ENCODE measurements around the gene TOMM70.

TOMM70 gene

GRCh38 chr3:100374521-100374920 is 26.4 kb downstream of the TOMM70 start:
- no peak overlapping the region for H3K9ac ChIP-seq (ENCODE audit: low read length)
- no peaks in the 10 kb centered on the region for H3F3A ChIP-seq (ENCODE audit: insufficient read depth, low read length)
- peaks cover 89% of the 10 kb centered on the region for H3K36me3 ChIP-seq (ENCODE audit: insufficient read depth, low read length)
- H3K27me3 ChIP-seq (ENCODE audit: insufficient read depth, low read length): no peaks in the 10 kb centered on the region
- H4K20me1 ChIP-seq (ENCODE audit: insufficient read depth, low read length): no peaks in the 10 kb centered on the region
- no peaks in the 10 kb centered on the region for H3K9me3 ChIP-seq (ENCODE audit: low read length)
- no peak overlapping the region for H3K4me3 ChIP-seq (ENCODE audit: low read depth, low read length, poor library complexity, severe bottlenecking)
- no peaks in the 10 kb centered on the region for H3K79me2 ChIP-seq (ENCODE audit: insufficient read depth, low read length)
- no peaks in the 10 kb centered on the region for H3K9me2 ChIP-seq (ENCODE audit: low read depth, low read length)
- H3K27ac ChIP-seq (ENCODE audit: low read depth, low read length, poor library complexity, severe bottlenecking): no peak overlapping the region
- H2AFZ ChIP-seq (ENCODE audit: low read length): no peak overlapping the region
- no peak overlapping the region for H3K4me2 ChIP-seq (ENCODE audit: low read length)
- H3K4me1 ChIP-seq (ENCODE audit: insufficient read depth, low read length, severe bottlenecking): no peaks in the 10 kb centered on the region
- TF ChIP-seq CTCF (IDR thresholded peaks at IDR 0.05; ENCODE audit: low read length) (no peak), EZH2 (IDR thresholded peaks at IDR 0.05; ENCODE audit: borderline replicate concordance, low read length) (no peak)

- H3K27ac ChIP-seq (ENCODE audit: low read depth, low read length, poor library complexity, severe bottlenecking): no peak overlapping the region
- H3K4me3 ChIP-seq (ENCODE audit: low read depth, low read length, poor library complexity, severe bottlenecking): no peak overlapping the region
- TF ChIP-seq CTCF (IDR thresholded peaks at IDR 0.05; ENCODE audit: low read length) (no peak), EZH2 (IDR thresholded peaks at IDR 0.05; ENCODE audit: borderline replicate concordance, low read length) (no peak)
- no peaks in the 10 kb centered on the region for H3K27me3 ChIP-seq (ENCODE audit: insufficient read depth, low read length)
- peaks cover 89% of the 10 kb centered on the region for H3K36me3 ChIP-seq (ENCODE audit: insufficient read depth, low read length)
- no peak overlapping the region for H2AFZ ChIP-seq (ENCODE audit: low read length)
- no peak overlapping the region for H3K4me2 ChIP-seq (ENCODE audit: low read length)
- no peaks in the 10 kb centered on the region for H3K9me3 ChIP-seq (ENCODE audit: low read length)
- H4K20me1 ChIP-seq (ENCODE audit: insufficient read depth, low read length): no peaks in the 10 kb centered on the region
- no peaks in the 10 kb centered on the region for H3K9me2 ChIP-seq (ENCODE audit: low read depth, low read length)
- 0 out of 2 replicates have a peak, but pooled peaks cover 3% of the 10 kb centered on the region for H3F3A ChIP-seq (ENCODE audit: insufficient read depth, low read length)
- no peaks in the 10 kb centered on the region for H3K79me2 ChIP-seq (ENCODE audit: insufficient read depth, low read length)
- no peak overlapping the region for H3K9ac ChIP-seq (ENCODE audit: low read length)
- H3K4me1 ChIP-seq (ENCODE audit: insufficient read depth, low read length, severe bottlenecking): no peaks in the 10 kb centered on the region
These were observed 30.1 kb downstream of the TOMM70 start for GRCh38 chr3:100370756-100371155.

- no peaks in the 10 kb centered on the region for H3K9me3 ChIP-seq (ENCODE audit: low read length)
- peaks cover 3% of the 10 kb centered on the region; the same call in 1 of the 2 replicates for H3F3A ChIP-seq (ENCODE audit: insufficient read depth, low read length)
- no peak overlapping the region for H3K4me2 ChIP-seq (ENCODE audit: low read length)
- H3K4me1 ChIP-seq (ENCODE audit: insufficient read depth, low read length, severe bottlenecking): no peaks in the 10 kb centered on the region
- H3K9ac ChIP-seq (ENCODE audit: low read length): no peak overlapping the region
- H3K9me2 ChIP-seq (ENCODE audit: low read depth, low read length): no peaks in the 10 kb centered on the region
- H3K79me2 ChIP-seq (ENCODE audit: insufficient read depth, low read length): no peaks in the 10 kb centered on the region
- H3K4me3 ChIP-seq (ENCODE audit: low read depth, low read length, poor library complexity, severe bottlenecking): no peak overlapping the region
- H3K27ac ChIP-seq (ENCODE audit: low read depth, low read length, poor library complexity, severe bottlenecking): no peak overlapping the region
- peaks cover 90% of the 10 kb centered on the region for H3K36me3 ChIP-seq (ENCODE audit: insufficient read depth, low read length)
- no peak for TF ChIP-seq EZH2 (IDR thresholded peaks at IDR 0.05; ENCODE audit: borderline replicate concordance, low read length)
- no peak for TF ChIP-seq CTCF (IDR thresholded peaks at IDR 0.05; ENCODE audit: low read length)
- H2AFZ ChIP-seq (ENCODE audit: low read length): no peak overlapping the region
- no peaks in the 10 kb centered on the region for H3K27me3 ChIP-seq (ENCODE audit: insufficient read depth, low read length)
- H4K20me1 ChIP-seq (ENCODE audit: insufficient read depth, low read length): no peaks in the 10 kb centered on the region
These were observed 32.4 kb downstream of the TOMM70 start for GRCh38 chr3:100368441-100368840.
